Measurements from ENCODE around the gene COQ10B.
"Not testable (repeated sequence)": the region's sequence is repeated elsewhere in the genome, so short reads cannot be mapped to it uniquely, and the experiment has no call there.

The COQ10B gene

DNA sequence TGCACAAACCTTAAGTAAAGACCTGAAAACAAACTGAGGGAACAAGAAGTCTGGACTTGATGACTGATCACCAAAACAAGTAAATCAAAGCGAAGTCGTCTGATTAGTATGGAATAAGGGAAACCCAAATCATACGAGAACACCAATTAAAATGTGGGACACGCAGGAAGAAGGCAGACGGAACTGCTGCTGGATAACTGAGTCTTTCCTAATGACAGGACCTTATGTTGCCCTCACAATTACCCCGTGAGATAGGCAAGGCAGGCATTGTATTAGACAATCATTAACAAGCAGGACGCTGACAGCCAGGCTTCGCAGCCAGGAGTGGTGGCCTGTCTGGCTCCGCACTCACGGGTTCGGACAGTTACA lies 614 bp upstream of the COQ10B start:
- no peak for DNase-seq

GRCh38 chr2:197453914-197454398 lies 604 bp downstream of the COQ10B start:
- DNase-seq, result no peak

GRCh38 chr2:197454923-197455322 lies 1.6 kb downstream of the COQ10B start:
- no peak for DNase-seq

- no peak for DNase-seq
Observed at GRCh38 chr2:197455428-197455827, 2.1 kb downstream of the COQ10B start.

DNA sequence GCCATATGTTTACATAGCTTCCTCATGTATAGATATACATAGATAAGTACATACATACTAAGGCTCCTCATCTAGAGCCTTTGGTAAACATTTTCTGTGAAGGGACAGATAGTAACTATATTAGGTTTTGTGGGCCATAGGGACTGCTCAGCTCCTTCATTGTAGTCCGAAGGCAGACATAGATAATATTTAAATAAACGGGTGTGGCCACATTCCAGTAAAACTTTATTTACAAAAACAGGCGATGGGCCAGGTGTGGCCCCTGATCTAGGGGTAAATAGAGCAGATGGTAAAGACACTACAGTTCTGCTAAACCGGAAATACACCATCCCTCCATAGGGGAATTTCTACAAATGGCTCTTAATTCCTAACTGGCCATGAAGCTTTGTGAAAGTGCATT lies 7.3 kb downstream of the COQ10B start:
- no peak for DNase-seq

DNA sequence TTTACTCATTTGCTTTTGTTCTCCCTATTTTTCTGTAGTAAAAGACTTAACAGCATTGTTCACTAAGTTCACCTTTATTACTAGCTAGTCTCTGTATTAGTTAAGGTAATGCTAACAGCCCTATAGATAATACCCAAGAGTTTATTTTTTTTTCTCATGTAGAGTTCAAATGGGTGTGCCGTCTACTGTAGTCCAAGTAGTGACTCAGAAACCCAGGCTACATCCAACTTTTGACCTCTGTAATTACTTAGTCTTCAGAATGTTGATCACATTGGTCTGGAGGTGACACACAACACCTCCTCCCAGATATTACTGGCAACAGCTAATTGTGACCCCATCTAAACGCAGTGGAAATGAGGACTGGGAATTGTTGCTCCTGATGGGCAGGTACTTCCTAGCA lies 7.7 kb downstream of the COQ10B start:
- no peak for DNase-seq

GRCh38 chr2:197464175-197464574 lies 10.8 kb downstream of the COQ10B start:
- no peak for DNase-seq

DNA sequence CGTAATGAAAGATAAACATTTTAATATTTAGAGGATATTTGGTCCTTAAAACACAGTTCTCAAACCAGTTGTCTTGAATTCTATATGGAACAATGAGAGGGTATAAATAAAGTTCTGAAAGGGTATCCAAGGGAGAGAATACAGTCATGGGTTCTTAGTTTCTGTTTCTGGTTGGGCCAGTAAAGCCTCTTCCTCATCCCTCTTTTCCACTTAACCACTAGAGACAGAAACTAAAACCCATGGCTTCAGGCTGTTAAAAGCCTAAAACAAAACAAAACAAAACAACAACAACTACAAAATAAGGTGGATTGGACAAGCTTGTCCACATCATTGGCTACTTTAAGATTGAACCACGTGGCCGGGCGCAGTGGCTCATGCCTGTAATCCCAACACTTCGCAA lies 18.8 kb downstream of the COQ10B start:
- DNase-seq, result no peak

GRCh38 chr2:197477797-197478196 lies 24.4 kb downstream of the COQ10B start:
- DNase-seq, result no peak

GRCh38 chr2:197480165-197481036 lies 27.0 kb downstream of the COQ10B start:
- DNase-seq, result no peak

- DNase-seq, result not testable (repeated sequence)
Observed at GRCh38 chr2:197484248-197484647, 30.9 kb downstream of the COQ10B start.

- DNase-seq, result no peak
Observed at GRCh38 chr2:197486175-197486574, 32.8 kb downstream of the COQ10B start.

DNA sequence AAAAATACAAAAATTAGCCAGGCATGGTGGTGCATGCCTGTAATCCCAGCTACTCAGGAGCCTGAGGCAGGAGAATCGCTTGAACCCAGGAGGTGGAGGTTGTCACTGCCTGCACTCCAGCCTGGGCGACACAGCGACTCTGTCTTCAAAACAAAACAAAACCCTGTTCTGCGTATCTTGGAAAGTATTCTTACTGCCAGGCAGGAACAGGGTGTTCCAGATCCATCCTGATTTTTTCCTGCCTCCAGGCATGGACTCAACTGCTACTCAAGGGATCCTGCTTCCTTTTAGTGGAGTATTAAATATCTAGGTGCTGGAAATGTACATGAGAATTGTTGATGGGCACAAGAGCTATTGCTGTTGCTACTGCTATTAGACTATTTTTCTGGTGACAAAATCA lies 34.0 kb downstream of the COQ10B start:
- DNase-seq, result no peak

DNA sequence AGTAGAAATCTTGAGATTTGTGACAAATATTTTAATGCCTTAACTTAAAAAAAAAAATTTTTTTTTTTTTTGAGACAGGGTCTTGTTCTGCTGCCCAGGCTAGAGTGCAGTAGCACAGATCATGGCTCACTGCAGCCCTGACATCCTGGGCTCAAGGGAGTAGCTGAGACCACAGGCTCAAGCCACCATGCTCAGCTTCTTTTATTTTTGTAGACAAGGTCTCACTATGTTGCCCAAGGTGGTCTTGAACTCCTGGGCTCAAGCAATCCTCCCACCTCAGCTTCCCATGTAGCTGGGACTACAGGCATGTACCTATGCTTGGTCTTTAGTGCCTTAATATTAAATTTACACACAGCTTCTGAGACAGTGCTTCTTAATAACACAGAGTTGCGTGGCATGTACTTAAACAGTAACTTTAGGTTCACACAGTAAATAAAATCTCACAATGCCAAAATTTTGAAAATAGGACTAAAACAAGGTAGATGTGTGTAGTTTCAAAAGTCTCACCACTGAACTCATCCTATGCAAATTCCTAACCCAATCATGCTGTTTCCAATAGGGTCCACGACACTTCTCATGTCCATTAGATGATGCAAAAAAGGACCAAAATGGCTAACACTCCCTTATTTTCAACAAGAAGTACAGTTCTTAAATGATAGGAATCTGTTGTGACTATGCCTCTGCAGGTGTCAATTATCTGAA lies 42.2 kb downstream of the COQ10B start:
- DNase-seq, result no peak

DNA sequence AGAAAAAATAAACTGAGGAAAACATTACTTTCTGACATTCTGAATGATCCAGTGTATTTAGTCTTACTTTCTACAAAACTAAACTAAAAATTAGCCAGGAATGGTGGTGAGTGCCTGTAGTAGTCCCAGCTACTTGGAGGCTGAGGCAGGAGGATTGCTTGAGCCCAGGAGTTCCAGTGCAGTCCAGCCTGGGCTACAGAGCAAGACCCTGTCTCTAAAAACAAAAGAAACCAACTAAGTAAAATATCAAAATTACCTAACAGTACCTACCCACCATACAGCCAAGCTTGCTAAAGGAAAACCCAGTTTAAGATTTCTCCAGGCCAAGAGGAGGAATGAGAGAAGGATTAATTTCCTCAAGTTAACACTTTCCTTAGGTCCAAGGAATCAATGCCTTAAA lies 43.3 kb downstream of the COQ10B start:
- no peak for DNase-seq

- DNase-seq, result no peak
Observed at GRCh38 chr2:197497326-197497725, 44.0 kb downstream of the COQ10B start.

DNA sequence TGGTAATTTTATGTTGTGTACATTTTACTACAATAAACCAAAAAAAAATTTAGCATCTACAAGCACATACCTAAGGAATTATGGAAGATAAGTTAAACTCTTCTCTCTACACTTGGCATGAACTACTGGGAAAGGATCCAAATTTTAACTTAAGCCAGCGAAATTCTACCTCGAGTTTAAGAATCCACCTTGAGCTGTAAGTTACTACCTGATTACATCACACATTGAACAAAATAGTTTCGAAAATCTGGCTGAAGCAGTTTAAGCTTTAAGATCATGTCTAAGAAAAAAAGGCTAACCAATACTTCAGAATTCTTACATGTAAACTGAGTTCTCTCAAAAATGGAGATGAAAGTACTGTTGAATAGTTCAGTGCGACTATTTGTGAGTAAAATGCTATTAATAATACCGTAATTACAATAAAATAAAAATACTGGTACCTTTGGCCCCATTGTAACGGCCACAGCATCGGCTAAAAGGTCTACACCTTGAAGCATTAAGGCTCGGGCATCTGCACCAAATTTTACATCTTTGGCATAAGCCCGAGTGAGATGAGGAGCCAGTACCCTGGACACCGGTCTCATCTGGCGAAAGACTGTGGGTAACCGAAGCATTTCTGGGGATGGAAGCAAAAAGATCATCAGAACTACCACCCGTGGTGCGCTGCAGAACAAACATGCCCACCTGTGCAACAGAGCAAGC lies 45.0 kb downstream of the COQ10B start:
- no peak for DNase-seq

DNA sequence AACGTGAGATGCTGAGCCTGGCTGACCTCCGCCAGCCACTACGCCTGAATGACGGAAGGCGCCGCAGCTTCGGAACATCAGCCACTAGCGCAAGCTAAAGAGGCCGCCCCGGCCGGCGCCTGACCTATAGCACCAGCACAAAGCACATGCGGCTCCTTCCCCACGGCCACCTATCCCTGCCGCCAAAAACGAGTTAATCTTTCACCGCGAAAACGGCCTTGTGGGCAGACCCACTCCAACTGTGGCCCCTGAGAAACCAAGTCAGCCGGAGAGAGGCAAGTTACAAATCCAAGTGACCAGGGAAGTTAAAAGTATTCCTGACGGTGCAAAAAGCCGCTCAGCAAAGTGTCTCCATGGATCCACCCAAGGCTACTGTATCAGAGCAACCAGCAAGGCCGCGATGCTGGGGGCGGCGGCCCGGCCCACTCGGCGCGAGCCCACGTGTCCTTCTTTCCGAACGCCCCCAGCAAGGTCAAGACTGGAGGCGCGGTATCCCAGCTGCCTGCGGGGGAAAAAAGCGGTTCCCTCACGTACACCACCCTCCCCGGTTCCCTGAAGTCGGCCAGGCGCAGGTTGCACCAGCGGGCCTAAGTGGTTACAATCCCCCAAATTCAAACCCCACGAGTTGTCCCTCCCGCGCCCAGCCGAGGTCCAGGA lies 45.7 kb downstream of the COQ10B start:
- DNase-seq, result peak; percentile 34

DNA sequence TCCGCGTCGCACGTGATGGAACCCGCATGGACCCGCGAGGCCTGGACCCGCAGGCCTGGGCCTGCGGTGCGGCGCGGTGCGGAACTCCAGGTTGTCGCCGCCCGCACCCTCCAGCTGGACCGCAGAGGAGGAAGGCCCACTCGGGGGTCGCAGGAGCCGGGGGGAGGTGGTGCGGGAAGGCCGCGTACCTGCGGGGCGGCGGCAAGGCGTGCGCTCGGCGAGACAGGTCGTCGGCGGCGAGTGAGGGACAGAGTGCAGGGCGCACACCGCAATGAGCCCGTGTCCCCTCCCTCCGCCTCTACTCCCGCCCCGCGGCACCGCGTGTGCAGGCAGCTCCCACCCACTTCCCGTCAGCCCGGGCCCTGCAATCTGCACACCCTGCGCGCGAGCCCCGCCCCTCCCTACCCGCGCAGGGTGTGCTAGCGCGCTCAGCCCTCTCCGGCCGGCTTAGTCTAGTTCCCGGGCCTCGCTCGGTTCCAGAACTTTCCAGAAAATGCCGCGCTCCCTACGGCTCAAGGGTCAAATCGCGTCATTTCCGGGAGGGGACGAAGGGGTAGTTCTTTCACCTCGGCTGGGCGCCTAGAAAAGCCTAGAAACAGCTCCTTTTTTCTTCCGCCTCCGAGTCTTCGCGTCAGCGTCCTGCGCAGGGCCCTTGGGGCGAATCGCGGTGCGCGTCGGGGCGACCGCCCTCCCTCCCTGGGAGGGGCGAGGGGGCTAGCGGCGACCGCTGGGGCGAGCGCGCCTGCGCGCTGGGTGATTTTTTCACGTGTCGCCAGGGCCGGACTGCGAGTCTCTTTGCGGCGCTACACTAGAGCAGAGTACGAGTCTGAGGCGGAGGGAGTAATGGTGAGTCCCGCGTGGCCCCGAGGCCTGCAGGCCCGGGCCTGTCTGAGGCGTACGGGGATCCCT lies 46.5 kb downstream of the COQ10B start, which contains the start of the genes HSPD1 and HSPE1:
HSPD1 (minus strand) TSS at position 247 of the 909 bp plus-strand sequence. CDS start 992 bp downstream, outside the sequence.
HSPE1 (plus strand) TSS at position 786 of the 909 bp plus-strand sequence; CDS start at position 844, 58 bp downstream.
- DNase-seq, result peak; percentile 95

- DNase-seq, result no peak
Observed at GRCh38 chr2:197500503-197501131, 47.3 kb downstream of the COQ10B start.

DNA sequence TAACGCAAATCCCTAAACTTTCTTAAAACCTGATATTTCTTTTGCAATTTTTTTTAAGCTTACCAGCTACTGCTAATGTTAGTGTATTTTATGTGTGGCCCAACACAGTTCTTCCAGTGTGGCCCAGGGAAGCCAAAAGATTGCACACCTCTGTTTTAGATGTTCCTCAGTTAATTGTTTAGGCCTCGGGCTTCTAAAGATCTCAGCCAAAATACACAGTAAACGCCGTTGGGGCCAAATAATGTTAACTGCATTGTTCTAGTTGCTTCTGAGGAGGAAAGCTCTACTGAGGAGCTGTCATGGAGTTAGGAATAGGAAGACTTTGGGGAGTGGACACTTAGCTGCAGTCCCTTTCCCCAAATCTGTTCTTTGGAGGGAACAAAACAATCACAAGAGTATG lies 48.8 kb downstream of the COQ10B start:
- no peak for DNase-seq
